VCaP (cell line): ENCODE data around the gene SYAP1.
"Not testable (repeated sequence)": the region's sequence is repeated elsewhere in the genome, so short reads cannot be mapped to it uniquely, and the experiment has no call there.

ENCODE experiments used
- H3K27ac ChIP-seq: fragments of 450-650 bp; 2 replicates; pipeline ENCODE4 v1.5.1; 2017
- CTCF ChIP-seq: fragments of 450-650 bp; conservative IDR thresholded peaks from 2 replicates; pipeline ENCODE4 v1.5.1; 2017; ENCODE audit warnings: mild to moderate bottlenecking, moderate library complexity

SYAP1 gene

GRCh38 chrX:16771483-16772398 is 52.3 kb downstream of the SYAP1 start:
- TF ChIP-seq CTCF: no peak
- no peak overlapping the region for H3K27ac ChIP-seq

GRCh38 chrX:16772460-16772859 is 53.0 kb downstream of the SYAP1 start:
- no peak for TF ChIP-seq CTCF
- no peak overlapping the region for H3K27ac ChIP-seq

- no peak overlapping the region for H3K27ac ChIP-seq
- TF ChIP-seq CTCF: no peak
Observed at GRCh38 chrX:16774746-16775145, 55.3 kb downstream of the SYAP1 start.

- no peak overlapping the region for H3K27ac ChIP-seq
- no peak for TF ChIP-seq CTCF
Observed at GRCh38 chrX:16778545-16778944, 59.1 kb downstream of the SYAP1 start.

- TF ChIP-seq CTCF: no peak
- no peak overlapping the region for H3K27ac ChIP-seq
Observed at GRCh38 chrX:16778993-16779392, 59.6 kb downstream of the SYAP1 start.

- not testable (repeated sequence) for H3K27ac ChIP-seq
Observed at GRCh38 chrX:16779815-16780214, 60.4 kb downstream of the SYAP1 start.

- TF ChIP-seq CTCF: no peak
- H3K27ac ChIP-seq: no peak overlapping the region
Observed at GRCh38 chrX:16783452-16783851, 64.0 kb downstream of the SYAP1 start.

- H3K27ac ChIP-seq: not testable (repeated sequence)
Observed at GRCh38 chrX:16784440-16784839, 65.0 kb downstream of the SYAP1 start.
